Brain pericyte (primary cell): ENCODE results near the gene TMEM231.
"Not testable (repeated sequence)": the region's sequence is repeated elsewhere in the genome, so short reads cannot be mapped to it uniquely, and the experiment has no call there.

Experiments
- DNase-seq: peaks from one replicate; pipeline ENCODE4 v3.0.0-alpha.2; 2012; ENCODE audit warnings: low read depth, low spot score

Gene TMEM231, protein sequence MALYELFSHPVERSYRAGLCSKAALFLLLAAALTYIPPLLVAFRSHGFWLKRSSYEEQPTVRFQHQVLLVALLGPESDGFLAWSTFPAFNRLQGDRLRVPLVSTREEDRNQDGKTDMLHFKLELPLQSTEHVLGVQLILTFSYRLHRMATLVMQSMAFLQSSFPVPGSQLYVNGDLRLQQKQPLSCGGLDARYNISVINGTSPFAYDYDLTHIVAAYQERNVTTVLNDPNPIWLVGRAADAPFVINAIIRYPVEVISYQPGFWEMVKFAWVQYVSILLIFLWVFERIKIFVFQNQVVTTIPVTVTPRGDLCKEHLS

DNA sequence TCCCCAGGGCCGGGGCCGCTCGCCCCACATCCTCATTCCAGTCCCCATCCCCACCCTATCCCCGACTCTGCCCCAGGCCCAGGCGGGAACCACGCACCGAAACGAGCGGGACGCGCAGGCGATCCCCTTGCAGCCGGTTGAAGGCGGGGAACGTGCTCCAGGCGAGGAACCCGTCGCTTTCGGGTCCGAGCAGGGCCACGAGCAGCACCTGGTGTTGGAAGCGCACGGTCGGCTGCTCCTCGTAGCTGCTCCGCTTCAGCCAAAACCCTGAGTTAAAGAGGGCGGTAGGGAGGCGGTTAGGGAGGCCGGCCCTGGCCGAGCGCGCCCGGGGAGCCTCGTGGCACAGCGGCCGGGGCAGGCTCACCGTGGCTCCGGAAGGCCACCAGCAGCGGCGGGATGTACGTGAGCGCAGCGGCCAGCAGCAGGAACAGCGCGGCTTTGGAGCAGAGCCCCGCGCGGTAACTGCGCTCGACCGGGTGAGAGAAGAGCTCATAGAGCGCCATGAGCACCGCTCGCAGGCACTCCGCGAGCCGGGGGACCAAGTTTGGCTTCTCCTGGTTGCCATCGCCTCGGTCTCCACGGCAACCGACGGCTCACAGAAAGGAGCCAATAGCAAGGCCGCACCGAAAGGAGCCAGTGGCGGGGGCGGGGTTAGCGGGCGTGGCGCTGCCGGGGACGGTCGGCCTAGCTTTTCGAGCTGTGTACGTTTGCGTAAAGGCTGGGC lies at the start of gene TMEM231:
TSS of gene TMEM231 (minus strand) at position 546 of the 724 bp plus-strand sequence. CDS start at position 503, 43 bp downstream.
- DNase-seq = peak; percentile 75

DNA sequence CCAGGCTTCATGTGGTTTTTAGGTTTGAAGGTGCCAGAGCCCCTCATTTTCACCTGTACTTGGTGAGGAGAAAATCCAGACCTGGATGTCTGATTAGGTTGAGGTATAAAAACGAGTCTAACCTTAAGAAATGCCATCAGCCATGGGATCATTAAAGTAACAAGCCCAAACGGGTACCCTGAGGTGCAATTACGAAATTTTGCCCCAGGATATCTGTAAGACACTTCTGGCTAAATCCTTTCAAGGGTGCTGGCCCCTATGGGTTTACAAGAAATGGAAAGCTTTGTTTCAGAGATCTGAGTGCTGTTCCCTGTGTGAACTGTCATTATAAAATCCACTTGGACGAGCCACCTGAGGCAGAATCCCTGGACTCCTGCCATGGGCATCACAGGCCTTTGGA lies 47.2 kb upstream of the TMEM231 start:
- DNase-seq = no peak

DNA sequence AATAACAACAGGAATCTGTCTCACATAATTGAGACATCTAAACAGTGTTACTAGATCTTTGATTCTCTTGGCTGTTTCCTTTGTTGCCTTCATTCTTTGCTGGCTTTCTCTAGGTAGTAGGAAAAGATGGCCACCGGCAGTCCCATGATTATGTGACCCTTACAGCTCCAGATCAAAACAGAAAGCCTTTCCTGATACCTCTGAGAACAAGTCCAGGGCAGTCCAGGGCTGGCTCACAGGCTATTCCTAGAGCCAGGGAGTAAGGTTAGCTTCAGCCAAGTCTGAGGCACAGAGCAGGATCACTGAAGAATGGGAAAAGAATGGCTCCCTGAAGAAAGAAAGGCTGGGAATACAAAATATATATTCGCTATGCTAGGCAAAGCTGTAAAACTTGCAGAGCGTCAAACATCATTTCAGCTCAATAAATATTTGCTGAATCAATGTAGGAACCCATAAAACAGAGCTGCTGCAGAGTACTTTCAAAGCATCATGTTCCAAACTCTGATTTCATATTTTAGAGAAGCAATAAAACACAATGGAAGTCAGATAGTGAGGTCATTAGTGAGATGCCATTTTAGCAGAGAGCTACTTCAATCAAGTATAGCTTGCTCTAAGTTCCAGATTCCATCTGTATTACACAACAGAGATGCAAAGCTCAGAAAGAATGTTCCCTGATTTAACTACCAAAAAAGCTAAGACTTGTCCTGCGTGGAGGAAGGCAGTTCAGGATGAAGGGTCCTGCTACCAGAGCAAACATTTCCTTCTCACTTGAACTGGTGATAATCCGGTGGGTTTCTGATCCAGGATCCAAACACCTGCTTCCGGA lies 43.6 kb upstream of the TMEM231 start:
- no peak for DNase-seq

DNA sequence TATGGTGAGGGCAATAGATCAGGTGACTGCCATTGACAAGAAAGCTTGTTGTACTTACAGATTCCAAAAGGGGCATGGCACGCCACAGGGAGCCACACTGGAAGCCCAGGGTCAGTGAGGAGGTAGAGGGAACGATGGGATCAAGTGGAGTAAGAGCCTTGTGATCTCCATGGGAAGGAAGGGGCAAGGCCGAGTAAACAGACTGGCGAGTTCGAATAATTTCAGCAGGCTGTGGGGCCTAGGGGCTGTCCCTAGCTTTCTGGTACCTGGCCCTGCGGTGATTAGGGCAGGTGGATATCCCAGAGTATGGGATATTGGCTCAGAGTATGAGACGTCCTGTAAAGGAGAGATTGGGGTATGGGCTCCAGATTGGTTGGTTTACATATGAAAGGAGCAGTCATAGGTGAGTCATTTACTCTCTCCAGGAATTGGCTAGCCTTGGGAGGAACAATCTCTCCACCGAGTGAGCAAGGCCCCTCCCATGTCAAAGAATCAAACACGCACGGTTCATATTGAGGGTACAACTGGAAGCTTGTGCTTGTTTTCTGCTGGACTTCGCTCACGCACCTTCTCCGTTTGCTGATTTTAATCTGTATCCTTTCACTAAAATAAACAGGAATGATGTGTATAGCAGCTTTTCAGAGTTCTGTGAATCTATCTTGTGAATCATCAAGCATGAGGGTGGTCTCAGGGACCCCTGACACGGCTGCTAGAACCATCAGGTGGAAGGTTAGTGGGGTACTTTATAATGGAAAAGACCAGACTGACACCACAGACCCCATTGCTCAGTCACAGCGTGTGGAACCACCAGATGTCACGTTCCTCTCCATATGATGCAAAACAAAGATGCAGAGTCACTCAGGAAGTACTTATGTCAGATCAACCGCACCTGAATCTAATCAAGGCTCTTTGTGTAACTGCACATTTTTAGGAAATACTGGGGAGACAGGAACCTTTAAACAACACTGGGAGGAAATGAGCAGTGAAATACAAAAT lies 38.1 kb upstream of the TMEM231 start:
- no peak for DNase-seq

DNA sequence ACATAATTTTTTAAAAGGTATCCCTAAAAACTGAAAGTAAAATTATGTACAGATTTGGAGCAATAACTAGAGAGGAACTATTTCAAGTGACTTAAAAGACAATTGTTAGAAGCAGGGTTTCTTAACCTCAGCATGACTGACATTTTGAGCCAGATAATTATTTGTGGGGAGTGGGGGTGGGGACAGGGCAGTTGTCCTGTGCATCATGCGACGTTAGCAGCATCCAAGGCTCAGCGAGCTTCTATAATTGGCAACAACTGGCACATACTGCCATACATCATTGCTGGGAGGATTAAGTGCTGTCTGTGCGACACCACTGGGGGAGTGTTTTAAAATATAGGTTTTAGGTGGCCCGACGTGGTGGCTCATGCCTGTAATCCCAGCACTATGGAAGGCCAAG lies 37.3 kb upstream of the TMEM231 start:
- no peak for DNase-seq

DNA sequence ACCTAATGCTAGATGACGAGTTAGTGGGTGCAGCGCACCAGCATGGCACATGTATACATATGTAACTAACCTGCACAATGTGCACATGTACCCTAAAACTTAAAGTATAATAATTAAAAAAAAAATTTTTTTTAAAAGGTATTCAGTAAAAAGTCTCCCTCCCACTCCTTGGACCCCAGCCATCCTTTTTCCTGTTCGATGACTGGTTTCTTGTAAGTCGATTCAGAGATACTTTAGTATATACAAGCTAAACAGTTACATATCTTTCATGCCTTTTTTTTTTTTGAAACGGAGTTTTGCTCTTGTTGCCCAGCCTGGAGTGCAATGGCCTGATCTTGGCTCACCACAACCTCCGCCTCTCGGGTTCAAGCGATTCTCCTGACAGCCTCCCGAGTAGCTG lies 35.9 kb upstream of the TMEM231 start:
- DNase-seq = not testable (repeated sequence)

DNA sequence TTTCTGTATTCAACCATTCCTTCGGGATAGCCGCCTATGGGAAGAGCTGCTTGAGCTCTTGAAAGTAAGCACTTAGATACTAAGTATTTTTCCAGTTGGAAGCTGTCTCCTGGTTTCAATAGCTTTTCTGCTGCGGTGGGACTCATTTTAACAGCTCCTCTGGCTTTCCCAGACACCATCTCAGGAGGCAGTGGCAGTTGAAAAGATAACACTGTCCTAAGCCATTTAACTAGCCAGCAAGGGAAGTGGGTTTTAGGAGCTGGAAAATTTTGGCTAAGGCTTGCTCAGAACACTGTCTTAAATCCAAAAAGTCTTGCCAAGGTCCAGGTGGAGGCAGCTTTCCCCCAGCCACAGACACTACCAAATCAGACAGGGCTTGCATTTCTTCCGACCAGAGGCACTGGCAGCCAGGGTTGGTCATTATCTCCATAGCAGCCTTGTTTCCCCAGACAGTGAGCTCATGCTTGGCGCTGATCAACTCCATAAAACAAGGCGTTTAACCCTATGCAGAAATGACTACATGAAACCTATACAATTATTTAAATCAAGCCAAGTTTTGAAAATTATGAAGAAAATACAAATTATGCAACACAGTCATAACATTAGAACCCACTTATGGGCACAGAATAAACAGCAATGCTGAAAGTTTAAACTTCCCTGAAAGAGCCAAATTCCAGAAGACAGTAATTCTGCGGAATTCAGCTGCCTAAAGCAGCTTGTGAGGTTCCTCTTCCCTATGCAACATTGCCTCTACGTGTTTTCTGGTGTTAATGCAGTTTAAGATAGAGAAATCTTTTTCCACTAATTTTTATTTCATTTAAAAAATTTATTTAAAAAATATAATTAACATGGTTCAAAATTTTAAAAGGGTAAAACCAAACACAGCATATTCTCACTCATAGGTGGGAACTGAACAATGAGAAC lies 35.1 kb upstream of the TMEM231 start:
- no peak for DNase-seq

DNA sequence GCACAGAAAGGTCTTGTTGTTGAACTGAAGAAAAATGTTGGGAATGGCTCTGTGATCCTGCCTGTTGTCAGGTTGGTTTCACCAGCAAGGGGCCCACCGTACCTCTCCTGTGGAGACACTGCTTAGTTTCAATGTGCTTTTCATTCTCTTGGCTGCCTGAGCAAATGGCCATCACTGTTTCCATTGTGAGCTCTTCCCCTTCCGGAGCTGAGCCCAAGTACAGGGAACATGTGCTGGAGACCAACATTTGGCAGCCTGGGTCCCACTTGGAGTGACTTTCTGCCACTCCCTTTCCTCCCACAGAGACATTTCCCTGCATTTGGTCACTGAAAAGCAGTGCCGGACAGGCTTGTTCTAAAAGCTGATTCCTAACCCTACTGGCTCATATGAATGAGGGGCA lies 33.3 kb upstream of the TMEM231 start:
- DNase-seq = no peak

DNA sequence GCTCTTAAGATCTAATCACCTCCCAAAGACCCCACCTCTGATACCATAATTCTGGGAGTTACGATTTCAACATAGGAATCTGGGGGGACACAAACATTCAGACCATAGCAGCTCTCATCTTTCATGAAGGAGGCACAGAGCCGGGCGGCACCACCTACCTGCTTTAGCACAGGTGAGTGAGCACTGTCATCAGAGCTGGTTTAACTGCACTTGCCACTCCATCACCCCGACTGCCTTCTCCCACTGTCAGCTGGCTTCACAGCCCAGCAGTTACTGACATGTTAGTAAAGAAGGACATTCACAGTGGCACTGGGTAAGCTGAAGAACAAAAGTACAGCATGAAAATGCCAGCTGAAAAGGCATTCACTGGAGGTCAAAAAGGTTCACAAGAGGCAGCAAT lies 32.7 kb upstream of the TMEM231 start:
- no peak for DNase-seq

DNA sequence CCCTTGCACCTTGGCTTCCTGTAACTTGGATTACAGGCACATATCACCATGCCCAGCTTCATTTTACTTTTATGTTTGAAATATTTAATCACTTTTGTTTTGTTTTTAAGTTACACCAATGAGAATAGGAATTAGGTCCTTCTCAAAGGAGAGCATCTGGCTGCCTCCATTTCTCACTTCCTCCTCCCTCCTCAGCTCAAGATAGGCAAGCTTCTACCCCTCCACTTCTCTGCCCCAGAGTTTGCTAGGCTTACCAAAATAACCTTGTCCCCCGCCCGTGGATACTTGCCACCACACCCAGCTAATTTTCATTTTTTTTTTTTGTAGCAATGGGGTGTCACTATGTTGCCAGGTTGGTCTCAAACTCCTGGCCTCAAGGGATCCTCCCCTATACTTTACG lies 28.1 kb upstream of the TMEM231 start:
- DNase-seq = no peak

DNA sequence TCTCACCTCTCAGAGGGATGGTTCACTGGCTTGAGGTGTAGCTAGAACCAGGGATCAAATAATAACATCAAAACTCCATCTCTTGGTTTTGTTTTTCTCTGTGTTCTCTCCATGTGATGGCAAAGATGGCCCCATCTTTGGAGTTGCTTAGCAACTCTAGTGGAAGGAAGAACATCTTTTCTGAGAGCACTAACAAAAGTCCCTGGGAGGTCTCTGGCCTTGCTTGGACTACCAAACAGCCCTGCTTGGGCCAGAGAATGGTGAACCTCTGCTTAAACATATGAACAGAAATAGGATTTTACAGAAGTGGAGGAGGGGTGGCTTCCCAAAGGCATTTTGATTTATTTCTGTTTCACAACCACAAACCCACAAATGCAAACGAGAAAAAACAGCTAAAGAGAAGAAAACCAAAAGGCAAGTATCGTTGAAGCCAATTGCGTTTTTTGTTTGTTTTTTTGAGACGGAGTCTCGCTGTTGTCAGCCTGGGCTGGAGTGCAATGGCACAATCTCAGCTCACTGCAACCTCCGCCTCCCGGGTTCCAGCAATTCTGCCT lies 23.3 kb upstream of the TMEM231 start:
- DNase-seq = no peak

DNA sequence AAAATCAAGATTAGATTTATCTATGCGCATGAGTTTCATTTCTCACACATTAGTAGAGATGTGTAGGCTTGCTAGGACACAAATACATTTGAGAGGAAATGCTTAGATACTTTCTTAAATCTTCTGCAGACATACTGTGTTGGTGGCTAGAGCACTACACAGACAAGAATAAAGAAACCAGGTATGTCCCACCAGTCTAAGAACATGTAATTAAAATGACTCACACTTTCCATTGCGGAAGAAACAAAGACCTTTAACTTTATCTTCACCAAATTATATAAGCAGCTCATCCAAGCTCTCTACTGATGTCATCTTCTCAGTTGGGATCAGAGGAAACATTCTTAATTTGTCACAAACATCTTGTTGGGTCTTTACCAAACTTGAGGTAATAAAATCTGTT lies 22.7 kb upstream of the TMEM231 start:
- no peak for DNase-seq

DNA sequence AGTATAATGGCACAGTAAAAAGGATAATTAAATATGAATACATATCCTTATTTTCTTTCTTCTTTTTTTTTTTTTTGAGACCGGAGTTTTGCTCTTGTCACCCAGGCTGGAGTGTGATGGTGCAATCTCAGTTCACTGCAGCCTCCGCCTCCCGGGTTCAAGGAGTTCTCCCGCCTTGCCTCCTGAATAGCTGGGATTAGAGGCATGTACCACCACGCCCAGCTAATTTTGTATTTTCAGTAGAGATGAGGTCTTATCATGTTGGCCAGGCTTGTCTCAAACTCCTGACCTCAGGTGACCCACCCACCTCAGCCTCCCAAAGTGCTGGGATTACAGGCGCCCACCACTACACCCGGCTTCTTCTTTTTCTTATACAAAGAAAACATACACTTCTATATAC lies 22.2 kb upstream of the TMEM231 start:
- no peak for DNase-seq

DNA sequence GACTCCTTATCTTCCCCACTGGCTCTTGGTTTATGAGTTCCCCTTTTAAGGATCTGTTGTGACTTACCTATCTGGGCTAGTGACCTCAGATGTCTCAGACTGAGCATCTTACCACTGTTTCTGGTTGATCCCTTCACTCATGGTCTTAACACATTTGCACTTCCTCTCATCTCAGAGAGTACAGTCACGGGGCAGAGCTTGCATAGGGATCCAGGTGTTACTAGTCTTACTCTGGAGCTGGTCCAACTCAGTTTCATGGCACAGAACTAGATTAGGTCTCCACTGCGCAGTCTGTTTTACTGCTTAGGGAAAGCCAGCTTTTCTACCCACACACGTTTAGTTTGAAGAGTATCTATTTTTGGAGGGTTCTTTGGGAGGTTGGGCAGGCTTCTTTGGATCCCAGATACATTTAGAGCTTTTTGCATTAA lies 20.3 kb upstream of the TMEM231 start:
- DNase-seq = no peak

DNA sequence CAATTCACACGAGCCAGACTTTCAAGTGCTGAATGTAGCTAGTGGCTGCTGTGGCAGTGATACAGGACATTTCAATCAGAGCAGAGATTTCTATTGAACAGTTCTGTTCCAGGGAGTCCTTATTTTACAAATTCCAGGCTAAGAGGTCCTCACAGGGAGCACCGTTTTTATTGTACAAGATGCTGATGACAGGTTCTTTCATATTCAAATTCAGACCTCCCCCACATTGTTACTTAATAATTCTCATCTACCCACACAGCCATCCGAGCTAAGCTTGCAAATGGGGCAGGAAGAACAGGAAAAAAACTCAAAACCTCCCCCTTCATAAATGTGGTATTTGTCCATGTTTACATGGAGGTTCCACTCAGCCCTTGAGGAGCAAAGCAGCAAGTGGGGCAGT lies 19.9 kb upstream of the TMEM231 start:
- DNase-seq = no peak

DNA sequence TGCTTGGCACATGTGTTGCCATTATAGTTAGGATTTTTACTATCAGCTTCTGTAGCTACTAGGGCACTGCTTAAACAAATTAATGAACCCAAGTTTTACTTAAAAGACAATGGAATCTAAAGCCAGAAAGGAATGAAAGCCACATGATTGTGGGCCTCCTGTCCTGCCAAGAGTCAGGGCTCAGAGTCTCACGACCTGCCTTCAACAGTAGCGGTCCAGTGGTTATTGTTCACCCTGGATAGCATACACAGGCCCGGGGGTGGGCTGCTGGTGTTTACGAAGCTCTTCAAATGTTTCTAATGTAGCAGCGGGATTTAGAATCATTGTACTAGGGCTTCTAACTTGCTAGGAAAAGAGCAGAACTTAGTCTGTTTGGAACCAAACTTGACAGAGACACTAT lies 17.9 kb upstream of the TMEM231 start:
- DNase-seq = no peak

DNA sequence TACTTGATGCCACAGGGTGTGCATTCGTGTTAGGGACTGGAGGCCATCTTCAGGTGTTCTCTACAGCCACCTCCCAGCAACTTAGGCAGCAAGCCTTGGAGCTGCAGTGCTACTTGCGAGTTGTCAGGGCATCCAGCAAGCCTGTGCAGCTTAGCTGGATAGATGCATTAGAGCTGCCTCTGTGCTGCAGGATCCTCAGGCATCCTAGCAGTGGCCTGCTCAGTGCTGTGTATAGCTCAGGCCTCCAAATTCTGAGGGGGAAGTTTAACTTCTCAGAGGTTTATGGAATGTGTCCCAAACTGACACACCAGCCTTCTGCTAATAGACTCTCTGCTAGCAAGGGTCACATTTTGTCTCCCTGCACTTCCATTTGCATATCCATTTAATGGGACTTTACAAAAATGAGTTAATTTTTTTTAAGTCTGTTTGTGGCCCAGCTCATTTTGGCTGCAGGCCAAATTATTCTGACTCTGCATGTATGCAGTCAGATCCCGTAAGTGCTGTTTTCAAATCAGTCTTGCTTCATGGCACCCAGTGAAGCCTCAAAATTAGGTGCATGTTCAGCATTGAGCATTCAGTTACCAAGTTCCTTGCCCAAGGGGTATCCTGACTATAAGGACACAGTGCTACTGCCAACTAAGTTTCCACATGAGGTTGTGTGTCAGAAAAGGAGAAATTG lies 17.0 kb upstream of the TMEM231 start:
- no peak for DNase-seq

DNA sequence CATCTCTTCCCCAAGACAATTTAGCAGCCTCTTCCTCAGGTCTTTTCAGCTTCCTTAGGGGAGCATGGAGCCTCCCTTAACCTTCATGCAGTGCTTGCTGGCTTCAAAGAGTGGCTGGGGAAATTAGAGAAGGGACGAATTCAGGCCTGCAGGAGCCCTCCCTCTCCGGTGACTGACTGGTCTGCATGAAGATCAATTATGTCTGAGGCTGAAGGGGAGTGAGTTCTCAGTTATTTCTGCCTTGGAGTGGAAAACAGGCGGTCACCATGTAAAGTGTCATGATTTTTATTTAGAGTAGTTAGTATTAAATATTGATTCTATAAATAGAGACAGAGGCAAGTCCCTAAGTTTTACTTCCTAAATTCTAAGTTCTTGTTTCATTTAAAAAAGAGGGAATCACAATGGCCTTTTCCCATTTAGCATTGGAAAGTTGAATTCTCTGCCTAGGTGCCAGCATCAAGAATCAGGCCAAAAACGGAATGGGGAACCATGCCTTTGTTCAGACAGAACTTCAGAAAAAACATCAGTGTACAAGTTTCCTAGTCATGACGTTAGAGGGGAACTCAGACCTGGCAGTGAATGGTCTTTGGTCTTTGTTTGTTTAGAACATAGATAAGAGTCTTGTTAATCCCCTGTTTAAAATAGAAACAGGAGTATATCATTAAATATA lies 14.5 kb upstream of the TMEM231 start:
- DNase-seq = no peak

DNA sequence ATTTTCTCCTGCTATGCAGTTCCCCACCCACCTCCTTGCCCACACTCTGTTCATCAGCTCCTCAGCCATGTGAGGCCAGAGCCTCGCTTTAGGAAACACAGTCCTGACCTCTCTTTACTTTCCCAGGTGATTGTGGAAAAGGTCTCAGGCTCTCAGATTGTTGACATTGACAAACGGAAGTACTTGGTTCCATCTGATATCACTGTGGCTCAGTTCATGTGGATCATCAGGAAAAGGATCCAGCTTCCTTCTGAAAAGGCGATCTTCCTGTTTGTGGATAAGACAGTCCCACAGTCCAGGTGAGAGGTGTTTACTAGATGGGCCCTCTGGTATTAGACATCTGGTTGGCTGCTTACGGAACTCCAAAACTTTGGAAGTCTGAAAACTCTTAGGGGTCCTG lies 11.9 kb upstream of the TMEM231 start:
- DNase-seq = no peak
